HAP-1 (cell line): ENCODE results near the gene ITGAD.

Experiments
- DNase-seq, 2 experiments: peaks; one replicate each; pipeline ENCODE4 v3.0.0-alpha.2; 2016 to 2020; ENCODE audit warnings: low spot score in 2 of 2
- H3K27me3 ChIP-seq: fragments of 250-450 bp; sonication (Bioruptor Pico); 2 replicates; pipeline ENCODE4 v1.5.1; 2020; ENCODE audit warnings: low read depth, mild to moderate bottlenecking, moderate library complexity
- H3K36me3 ChIP-seq: fragments of 250-450 bp; sonication (Bioruptor Pico); replicated peaks from 2 replicates; pipeline ENCODE4 v1.5.1; 2020; ENCODE audit warnings: mild to moderate bottlenecking
- H3K4me1 ChIP-seq: fragments of 250-450 bp; sonication (Bioruptor Pico); 2 replicates; pipeline ENCODE4 v1.5.1; 2020; ENCODE audit warnings: mild to moderate bottlenecking
- H3K4me3 ChIP-seq: fragments of 250-450 bp; sonication (Bioruptor Pico); 2 replicates; pipeline ENCODE4 v1.5.1; 2020; ENCODE audit warnings: mild to moderate bottlenecking, moderate library complexity
- H3K9me3 ChIP-seq: fragments of 250-450 bp; sonication (Bioruptor Pico); 2 replicates; pipeline ENCODE4 v1.5.1; 2020; ENCODE audit warnings: mild to moderate bottlenecking, moderate library complexity
- in situ Hi-C: fragments of 300-500 bp; cut with MboI; formaldehyde crosslinking; loops from 3 replicates; pipeline ENCODE4 v1.14.3; 2020; ENCODE audit warnings: low sequenced_read_pairs, inconsistent platforms, mixed read lengths

Gene ITGAD

DNA sequence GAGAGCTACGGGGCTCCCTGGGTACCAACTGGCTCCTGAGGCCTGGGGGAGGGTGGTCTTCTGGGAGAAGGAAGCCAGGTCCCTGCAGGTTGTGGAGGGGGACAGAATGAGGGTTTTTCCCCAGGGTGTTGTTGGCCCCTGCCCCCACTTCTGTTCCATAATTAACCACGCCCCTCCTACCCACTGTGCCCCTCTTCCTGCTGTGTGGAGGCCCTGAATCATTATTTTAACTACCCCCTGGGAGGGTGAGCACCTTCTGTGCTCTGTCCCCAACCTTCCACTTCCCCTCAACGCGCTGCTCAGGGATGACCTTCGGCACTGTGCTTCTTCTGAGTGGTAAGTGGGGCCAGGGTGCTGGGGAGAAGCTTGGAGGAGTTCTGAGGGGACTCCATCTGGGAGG, at the start of gene ITGAD:
Gene ITGAD, plus strand, starts transcription at position 280 of the 400 bp plus-strand sequence. Its CDS starts 26 bp downstream, at position 306.
- Histone ChIP-seq H3K9me3 (no peaks in the 10 kb centered on the region), H3K27me3 (no peaks in the 10 kb centered on the region; the same call in 1 of the 2 replicates), H3K4me3 (no peak within 1 kb of the TSS), H3K4me1 (no peaks in the 10 kb centered on the region), H3K36me3 (no peaks in the 10 kb centered on the region)
- in situ Hi-C loops = no loop called here
- DNase-seq = no peak

DNA sequence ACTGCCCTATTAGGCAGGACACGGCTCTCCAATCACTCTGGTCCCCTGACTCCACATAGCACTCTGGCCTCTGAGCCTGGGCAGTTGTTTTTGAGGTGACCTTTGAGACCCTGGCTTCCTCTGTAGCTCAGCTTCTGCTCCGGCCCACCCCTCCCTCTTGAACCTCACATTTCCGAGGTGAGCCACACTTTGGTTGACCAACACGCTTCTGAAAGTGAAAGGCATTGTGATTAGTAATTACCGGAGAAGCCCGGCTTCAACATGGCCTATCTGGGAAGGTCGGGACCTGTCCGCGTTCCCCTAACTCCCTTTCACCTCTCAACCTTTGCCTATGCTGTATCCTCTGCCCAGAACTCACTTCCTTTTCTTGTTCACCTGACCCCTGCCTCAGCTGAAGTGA, 48.4 kb upstream of the ITGAD start:
- no peaks in the 10 kb centered on the region for H3K4me1 ChIP-seq
- DNase-seq = no peak
- H3K9me3 ChIP-seq = no peaks in the 10 kb centered on the region
- H3K4me3 ChIP-seq = no peak overlapping the region
- no peaks in the 10 kb centered on the region for H3K27me3 ChIP-seq
- in situ Hi-C loops = no loop called here
- H3K36me3 ChIP-seq = no peaks in the 10 kb centered on the region

DNA sequence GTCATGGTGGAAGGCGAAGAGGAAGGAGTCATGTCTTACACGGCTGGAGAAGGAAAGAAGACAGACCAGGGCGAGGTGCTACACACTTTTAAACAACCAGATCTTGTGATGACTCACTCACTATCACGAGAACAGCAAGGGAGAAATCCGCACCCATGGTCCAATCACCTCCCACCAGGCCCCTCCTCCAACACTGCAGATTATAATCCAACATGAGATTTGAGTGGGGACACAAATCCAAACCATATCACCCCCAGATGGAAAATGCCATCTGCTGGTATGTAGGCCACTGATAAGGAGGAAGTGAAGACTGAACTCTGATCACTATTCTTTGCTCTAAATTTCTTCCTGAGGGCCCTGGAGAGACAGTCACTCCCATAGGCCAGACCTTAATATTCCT, 45.7 kb upstream of the ITGAD start:
- H3K9me3 ChIP-seq = no peaks in the 10 kb centered on the region
- no peak overlapping the region for H3K4me3 ChIP-seq
- no peak for DNase-seq
- H3K27me3 ChIP-seq = no peaks in the 10 kb centered on the region
- in situ Hi-C loops = no loop called here
- no peaks in the 10 kb centered on the region for H3K4me1 ChIP-seq
- H3K36me3 ChIP-seq = no peaks in the 10 kb centered on the region

DNA sequence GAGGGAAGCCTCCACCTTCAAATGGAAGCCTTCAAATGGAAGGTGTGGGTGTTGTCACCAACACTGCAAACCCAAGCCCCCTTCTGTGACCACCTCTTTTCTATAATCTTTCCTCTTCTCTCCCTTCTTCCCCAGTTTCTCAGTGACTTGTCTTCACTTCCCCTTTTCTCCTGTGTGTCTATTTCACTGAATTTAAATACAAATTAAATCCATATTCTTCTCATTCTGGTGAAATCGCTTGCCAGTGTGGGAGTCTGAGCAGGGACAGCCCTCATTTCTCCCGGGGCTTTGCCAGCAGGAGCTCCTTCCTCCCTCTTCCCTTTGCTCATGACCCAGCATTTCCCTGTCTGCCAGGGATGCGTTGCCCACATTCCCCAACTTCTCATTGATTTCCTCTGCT, 44.6 kb upstream of the ITGAD start:
- H3K9me3 ChIP-seq = no peaks in the 10 kb centered on the region
- no peaks in the 10 kb centered on the region for H3K4me1 ChIP-seq
- no peaks in the 10 kb centered on the region for H3K36me3 ChIP-seq
- H3K4me3 ChIP-seq = no peak overlapping the region
- no peaks in the 10 kb centered on the region for H3K27me3 ChIP-seq
- in situ Hi-C loops = no loop called here
- no peak for DNase-seq

DNA sequence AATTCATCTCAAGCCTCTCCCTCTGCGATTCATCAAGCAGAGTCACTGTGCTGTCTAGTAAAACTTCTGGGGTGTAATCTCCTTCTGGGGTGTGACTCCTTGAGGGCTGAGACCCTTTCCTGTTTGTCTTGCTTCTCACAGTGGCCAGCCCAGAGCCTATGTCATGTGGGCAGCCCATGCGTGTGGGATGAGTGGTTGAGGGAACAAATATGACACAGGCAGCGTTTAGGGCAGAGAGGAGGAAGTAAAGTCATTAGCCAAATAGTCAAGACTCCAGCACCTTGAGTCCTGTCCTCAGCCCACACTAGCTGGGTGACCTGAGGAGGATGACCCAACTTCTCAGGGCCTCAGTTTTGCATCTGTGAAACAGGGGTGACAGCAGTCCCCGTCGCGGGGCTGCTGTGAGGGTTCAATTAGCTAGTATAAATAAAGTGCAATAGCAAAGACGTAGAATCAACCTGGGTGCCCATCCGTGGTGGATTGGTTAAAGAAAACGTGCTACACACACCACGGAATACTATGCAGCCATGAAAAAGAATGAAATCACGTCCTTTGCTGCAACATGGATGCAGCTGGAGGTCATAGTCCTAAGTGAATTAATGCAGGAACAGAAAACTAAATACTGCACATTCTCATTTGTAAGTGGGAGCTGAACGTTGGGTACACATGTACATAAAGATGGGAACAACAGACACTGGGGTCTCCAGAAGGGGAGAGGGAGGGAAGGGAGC, 42.7 kb upstream of the ITGAD start:
- Histone ChIP-seq H3K4me1 (no peaks in the 10 kb centered on the region), H3K4me3 (no peak overlapping the region), H3K9me3 (no peaks in the 10 kb centered on the region), H3K27me3 (no peaks in the 10 kb centered on the region), H3K36me3 (no peaks in the 10 kb centered on the region)
- in situ Hi-C loops = no loop called here
- no peak for DNase-seq

DNA sequence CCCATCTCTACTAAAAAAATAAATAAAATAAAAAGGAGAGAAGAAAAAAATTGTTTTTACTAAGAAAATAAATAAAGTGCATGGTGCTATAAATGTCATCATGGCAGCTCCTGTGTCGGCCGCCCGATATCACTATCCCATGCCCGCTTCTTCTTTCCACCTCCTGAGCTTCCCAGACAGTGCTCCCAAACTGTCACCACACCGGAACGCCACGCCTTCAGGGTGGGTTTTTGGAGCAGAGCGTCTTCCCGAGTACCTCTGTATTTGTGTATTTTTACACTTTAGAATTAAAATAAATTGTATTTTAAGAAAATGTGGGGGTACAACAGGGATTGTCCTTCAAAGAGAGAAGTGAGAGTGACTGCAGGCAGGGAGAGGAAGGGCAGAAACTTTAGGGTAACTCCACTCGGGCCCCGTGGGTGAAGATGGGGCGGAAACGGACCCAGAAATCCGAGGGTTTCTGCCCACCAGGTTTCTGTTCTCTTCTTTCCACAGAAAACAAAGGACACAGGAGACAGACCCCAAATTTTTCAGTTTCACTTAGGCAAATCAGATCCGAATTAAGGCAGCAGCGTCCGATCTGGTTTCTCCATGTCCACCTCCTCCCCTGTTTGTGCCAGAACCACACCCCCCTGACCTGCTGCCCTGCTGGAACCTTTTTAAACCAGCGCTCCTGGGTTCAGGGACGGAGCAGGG, 41.7 kb upstream of the ITGAD start:
- H3K9me3 ChIP-seq = no peaks in the 10 kb centered on the region
- H3K36me3 ChIP-seq = no peaks in the 10 kb centered on the region
- DNase-seq = no peak
- H3K27me3 ChIP-seq = no peaks in the 10 kb centered on the region
- in situ Hi-C loops = no loop called here
- H3K4me1 ChIP-seq = no peaks in the 10 kb centered on the region
- H3K4me3 ChIP-seq = no peak overlapping the region

DNA sequence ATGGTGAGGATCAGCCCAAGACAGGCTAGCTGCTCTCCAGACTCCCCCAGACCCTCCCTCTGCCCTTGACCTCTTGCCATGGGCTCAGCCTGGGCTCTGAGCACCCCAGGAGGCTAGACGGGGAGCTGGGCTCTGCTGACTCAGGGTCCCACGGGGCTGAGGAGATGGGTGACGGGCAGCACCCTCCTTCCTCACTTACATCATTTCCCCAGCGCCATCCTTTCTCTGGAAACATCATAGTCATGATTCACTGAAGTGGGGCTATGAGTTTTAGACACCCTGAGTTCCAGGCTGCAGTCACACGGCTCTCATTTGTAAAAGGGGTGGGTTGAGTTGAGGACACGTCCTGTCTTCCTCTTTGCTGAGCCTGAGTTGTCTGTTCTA, 41.2 kb upstream of the ITGAD start:
- H3K4me3 ChIP-seq = no peak overlapping the region
- H3K4me1 ChIP-seq = no peaks in the 10 kb centered on the region
- no peaks in the 10 kb centered on the region for H3K36me3 ChIP-seq
- no peak for DNase-seq
- H3K27me3 ChIP-seq = no peaks in the 10 kb centered on the region
- H3K9me3 ChIP-seq = no peaks in the 10 kb centered on the region
- in situ Hi-C loops = no loop called here

DNA sequence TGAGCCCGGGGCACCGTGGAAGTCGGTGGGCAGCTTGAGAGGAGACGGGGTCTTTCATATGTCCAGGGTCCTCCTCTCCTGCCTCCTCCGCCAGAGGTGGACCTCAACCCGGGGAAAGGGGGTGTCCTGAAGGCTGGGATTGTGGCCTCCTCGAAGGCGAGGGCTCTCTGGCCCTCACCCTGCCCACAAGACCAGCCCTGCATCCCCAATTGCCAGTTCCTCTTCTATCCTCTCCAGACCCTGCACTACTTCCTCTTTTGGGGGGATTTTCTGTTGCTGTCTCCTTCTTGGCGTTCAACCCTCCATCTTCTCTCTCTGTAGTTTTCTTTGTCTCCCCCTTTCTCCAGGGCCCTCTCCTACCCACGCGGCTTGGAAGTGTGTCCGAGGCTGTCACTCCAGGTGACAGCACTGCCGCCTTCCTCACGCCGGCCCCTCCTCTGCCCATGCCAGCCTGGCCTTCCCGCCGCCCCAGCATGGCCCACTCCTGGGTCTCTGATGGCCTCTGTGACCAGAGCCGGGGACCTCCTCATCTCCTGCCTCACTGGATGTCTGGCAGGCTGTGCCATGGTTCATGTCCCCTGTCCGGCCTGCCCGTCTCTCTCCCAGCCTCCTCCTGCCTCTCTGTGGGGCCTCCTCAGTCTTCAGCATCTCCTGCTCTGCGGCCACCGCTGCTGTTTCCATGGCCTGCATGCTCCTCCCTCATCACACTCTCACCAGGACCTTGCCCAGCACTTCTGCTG, 40.6 kb upstream of the ITGAD start:
- in situ Hi-C loops = no loop called here
- DNase-seq = no peak
- no peak overlapping the region for H3K4me3 ChIP-seq
- no peaks in the 10 kb centered on the region for H3K27me3 ChIP-seq
- no peaks in the 10 kb centered on the region for H3K36me3 ChIP-seq
- H3K4me1 ChIP-seq = no peaks in the 10 kb centered on the region
- H3K9me3 ChIP-seq = no peaks in the 10 kb centered on the region

DNA sequence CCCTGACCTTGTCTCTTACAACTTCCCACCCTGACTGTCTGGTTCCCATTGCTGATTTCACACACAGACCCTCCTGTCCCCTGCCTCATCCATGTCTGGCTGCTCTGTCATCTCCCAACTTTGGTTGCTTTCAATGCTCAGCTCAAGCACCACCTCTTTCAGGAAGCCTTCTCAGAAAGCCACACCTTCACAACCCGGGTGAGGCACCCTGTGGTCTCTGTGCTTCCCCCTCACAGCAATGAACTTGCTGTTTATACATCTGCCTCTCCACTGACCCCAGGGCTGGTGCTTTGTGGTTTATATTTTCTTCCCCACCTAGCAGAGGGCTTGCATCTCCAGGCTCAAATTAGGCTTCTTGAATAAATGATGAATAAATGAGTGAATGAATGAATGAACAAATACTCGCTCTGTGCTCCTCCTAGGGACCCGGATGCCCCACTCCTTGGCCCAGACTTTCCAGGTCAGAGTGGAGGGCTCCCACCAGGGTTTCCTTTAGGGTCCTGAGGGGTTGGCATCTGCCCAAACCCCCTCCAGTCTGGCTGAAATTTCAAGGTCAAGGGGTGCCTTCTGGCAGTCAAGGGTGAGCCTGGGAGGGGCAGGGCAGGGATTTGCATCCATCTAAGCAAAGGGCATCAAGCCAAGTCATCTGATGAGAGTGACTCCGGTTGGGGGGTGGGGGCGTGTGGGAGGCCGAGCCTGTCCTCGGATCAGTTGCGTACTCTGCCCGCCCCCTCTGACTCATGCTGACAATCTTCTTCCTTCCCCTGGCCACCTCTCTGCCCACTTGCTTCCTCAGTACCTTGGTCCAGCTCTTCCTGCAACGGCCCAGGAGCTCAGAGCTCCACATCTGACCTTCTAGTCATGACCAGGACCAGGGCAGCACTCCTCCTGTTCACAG, 38.5 kb upstream of the ITGAD start, which contains the start of gene ITGAX:
Gene ITGAX, plus strand, starts transcription at position 783 of the 898 bp plus-strand sequence. Its CDS starts 79 bp downstream, at position 862.
- Histone ChIP-seq H3K9me3 (no peaks in the 10 kb centered on the region), H3K4me3 (no peak within 1 kb of the TSS), H3K27me3 (no peaks in the 10 kb centered on the region), H3K36me3 (no peaks in the 10 kb centered on the region), H3K4me1 (no peaks in the 10 kb centered on the region)
- in situ Hi-C loops = no loop called here
- peak in 1 of 2 experiments; percentile 11 for DNase-seq

DNA sequence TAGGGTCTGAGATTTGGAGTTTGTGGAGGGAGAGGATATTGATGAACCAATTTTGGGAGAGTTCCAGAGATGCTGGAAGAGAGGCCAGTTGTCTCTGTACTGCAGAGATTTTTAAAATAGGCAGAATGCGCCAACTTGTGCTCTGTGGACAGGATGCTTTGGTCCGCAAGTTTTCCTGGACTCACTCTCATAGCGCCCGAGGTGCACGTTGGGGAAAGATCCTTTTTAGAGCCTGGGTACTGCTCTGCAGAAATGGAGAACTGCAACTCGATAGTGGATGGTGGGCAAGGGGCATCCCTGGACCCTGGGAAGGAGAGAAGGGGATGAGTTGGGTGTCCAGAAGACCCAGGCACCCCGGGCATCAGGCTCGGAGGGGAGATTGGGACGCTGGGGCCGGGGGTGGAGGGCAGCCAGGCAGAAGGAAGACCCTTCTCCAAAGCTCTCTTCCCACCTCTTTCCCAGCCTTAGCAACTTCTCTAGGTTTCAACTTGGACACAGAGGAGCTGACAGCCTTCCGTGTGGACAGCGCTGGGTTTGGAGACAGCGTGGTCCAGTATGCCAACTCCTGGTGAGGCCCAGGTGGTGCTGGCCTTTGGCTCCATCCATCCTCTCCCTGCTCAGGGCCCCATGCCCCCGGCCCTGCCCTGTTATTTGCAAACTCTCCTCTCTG, 37.6 kb upstream of the ITGAD start:
- H3K4me1 ChIP-seq = no peaks in the 10 kb centered on the region
- H3K4me3 ChIP-seq = no peak overlapping the region
- no peaks in the 10 kb centered on the region for H3K27me3 ChIP-seq
- no peak for DNase-seq
- no peaks in the 10 kb centered on the region for H3K36me3 ChIP-seq
- H3K9me3 ChIP-seq = no peaks in the 10 kb centered on the region
- in situ Hi-C loops = no loop called here

DNA sequence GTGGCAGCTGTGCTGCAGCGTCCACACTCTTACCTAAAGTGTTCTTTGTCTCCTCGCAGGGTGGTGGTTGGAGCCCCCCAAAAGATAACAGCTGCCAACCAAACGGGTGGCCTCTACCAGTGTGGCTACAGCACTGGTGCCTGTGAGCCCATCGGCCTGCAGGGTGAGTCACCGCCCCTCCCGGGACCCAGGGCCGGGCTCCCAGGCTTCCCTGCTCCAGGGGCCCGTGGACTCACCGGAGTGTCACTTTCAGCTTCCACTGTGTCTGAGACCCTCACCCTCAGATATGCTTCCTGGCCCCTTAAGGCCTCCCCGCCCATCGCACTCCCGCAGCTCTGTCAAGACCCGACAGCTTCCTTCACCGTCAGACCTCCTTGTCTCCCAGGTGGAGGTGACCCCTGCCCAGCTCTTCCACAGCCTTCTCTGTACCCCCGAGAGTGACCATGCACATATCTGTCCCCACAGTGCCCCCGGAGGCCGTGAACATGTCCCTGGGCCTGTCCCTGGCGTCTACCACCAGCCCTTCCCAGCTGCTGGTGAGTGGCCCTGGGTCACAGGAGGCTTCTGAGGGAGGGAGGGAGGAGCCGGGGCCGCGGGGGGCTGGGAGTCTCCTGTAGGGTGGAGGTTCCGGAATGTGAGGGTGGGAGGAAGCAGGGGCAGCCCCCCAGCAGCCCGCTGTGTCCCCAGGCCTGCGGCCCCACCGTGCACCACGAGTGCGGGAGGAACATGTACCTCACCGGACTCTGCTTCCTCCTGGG, 36.4 kb upstream of the ITGAD start:
- in situ Hi-C loops = no loop called here
- no peaks in the 10 kb centered on the region for H3K9me3 ChIP-seq
- no peak overlapping the region for H3K4me3 ChIP-seq
- H3K36me3 ChIP-seq = no peaks in the 10 kb centered on the region
- H3K27me3 ChIP-seq = no peaks in the 10 kb centered on the region
- H3K4me1 ChIP-seq = no peaks in the 10 kb centered on the region
- no peak for DNase-seq

DNA sequence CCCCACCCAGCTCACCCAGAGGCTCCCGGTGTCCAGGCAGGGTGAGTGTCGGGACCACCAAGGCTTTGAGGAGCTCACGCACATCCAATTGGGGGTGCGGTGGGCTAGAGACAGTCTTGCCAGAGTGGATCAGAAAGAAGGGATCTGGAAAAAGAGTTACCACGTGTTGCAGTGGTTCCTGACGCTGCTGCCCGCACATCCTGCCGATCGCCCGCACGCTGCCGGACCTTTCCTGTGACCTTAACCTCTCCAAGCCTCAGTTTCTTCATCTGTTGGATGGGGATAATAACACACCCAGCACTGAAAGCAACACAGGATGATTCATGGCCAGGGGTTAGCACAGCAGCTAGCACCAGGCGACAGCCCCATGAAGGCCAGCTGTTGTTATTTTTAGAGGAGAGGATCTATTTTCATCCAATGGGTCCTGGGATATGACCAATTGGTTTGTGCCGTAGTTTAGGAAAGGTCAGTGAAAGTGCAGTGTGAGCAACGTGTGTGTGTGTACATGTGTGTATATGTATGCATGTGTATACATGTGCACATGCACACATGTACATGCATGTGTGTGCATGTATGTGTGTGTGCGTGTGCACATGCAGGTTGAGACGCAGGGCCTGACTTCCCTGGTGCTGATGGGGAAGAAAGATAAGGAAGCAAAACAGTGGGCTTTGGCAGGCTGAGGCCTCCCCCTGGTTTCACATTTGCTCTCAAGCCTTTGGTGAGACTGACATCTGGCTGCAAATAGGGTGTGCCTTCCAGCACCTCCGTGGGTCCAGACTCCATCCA, 35.6 kb upstream of the ITGAD start:
- DNase-seq = no peak
- in situ Hi-C loops = no loop called here
- H3K4me3 ChIP-seq = no peak overlapping the region
- H3K36me3 ChIP-seq = no peaks in the 10 kb centered on the region
- no peaks in the 10 kb centered on the region for H3K4me1 ChIP-seq
- H3K27me3 ChIP-seq = no peaks in the 10 kb centered on the region
- H3K9me3 ChIP-seq = no peaks in the 10 kb centered on the region
